SU-DHL-6 (cell line): Measurements from ENCODE around the gene KIF2C.

Experiments used
- H2AFZ ChIP-seq: fragments of 200-600 bp; sonication (generic); 2 replicates; pipeline ENCODE4 v1.6.1; 2014; ENCODE audit warnings: low read depth, mild to moderate bottlenecking, moderate library complexity, mixed read lengths, antibody characterized with exemption, low read length; ENCODE audit not compliant: severe bottlenecking
- H3F3A ChIP-seq: fragments of 200-600 bp; shearing (Covaris generic); 2 replicates; pipeline ENCODE4 v1.6.0; 2016; ENCODE audit warnings: antibody characterized with exemption, mild to moderate bottlenecking; ENCODE audit not compliant: insufficient read depth
- H3K27ac ChIP-seq: fragments of 200-600 bp; sonication (generic); 2 replicates; pipeline ENCODE4 v1.5.1; 2016; ENCODE audit warnings: low read depth, mild to moderate bottlenecking, low read length, moderate library complexity, mixed read lengths
- H3K27me3 ChIP-seq: fragments of 200-600 bp; sonication (generic), shearing (Covaris generic); 2 replicates; pipeline ENCODE4 v1.6.0; 2014; ENCODE audit warnings: mild to moderate bottlenecking, low read length
- H3K36me3 ChIP-seq: fragments of 200-600 bp; sonication (generic); 2 replicates; pipeline ENCODE4 v1.6.1; 2014; ENCODE audit warnings: mild to moderate bottlenecking, low read length, mixed read lengths
- H3K4me2 ChIP-seq: fragments of 300-600, 200-600 bp; shearing (Covaris generic), sonication (generic); 2 replicates; pipeline ENCODE4 v1.6.0; 2014; ENCODE audit warnings: low read length, low read depth, mild to moderate bottlenecking; ENCODE audit not compliant: poor library complexity, severe bottlenecking
- H3K4me3 ChIP-seq: fragments of 200-600 bp; sonication (generic); 2 replicates; pipeline ENCODE4 v1.5.1; 2014; ENCODE audit warnings: antibody characterized with exemption, low read length, mild to moderate bottlenecking, mixed read lengths; ENCODE audit not compliant: insufficient read depth, poor library complexity, severe bottlenecking
- H3K79me2 ChIP-seq: fragments of 200-600 bp; sonication (generic); 2 replicates; pipeline ENCODE4 v1.6.1; 2014; ENCODE audit warnings: mild to moderate bottlenecking, low read length, moderate library complexity; ENCODE audit not compliant: insufficient read depth
- H3K9ac ChIP-seq: fragments of 200-600 bp; sonication (generic); 2 replicates; pipeline ENCODE4 v1.7.0; 2014; ENCODE audit warnings: mild to moderate bottlenecking, low read length
- H3K9me2 ChIP-seq: fragments of 200-600 bp; sonication (generic); replicated peaks from 2 replicates; pipeline ENCODE4 v1.6.1; 2014; ENCODE audit warnings: low read length; ENCODE audit not compliant: insufficient read depth
- H3K9me3 ChIP-seq: fragments of 200-600 bp; sonication (generic); 2 replicates; pipeline ENCODE4 v1.6.1; 2014; ENCODE audit warnings: low read length, mixed read lengths; ENCODE audit not compliant: insufficient read depth
- H4K20me1 ChIP-seq: fragments of 200-600 bp; sonication (generic); 2 replicates; pipeline ENCODE4 v1.6.1; 2014; ENCODE audit warnings: low read depth, mild to moderate bottlenecking, antibody characterized with exemption, low read length, moderate library complexity, mixed read lengths
- EZH2phosphoT487 ChIP-seq: fragments of 200-600 bp; sonication (generic), shearing (Covaris generic); conservative IDR thresholded peaks from 2 replicates; pipeline ENCODE4 v1.6.1; 2018; ENCODE audit warnings: mild to moderate bottlenecking, antibody characterized with exemption, low read length, moderate library complexity, mixed read lengths
- TF ChIP-seq, protein P1 (sequence below): fragments of 200-600 bp; sonication (generic); IDR thresholded peaks from one replicate; pipeline ENCODE4 v1.5.1; 2017; ENCODE audit warnings: antibody characterized with exemption, mild to moderate bottlenecking, low read length, moderate library complexity; ENCODE audit not compliant: insufficient read depth, poor library complexity, severe bottlenecking

Gene KIF2C

DNA sequence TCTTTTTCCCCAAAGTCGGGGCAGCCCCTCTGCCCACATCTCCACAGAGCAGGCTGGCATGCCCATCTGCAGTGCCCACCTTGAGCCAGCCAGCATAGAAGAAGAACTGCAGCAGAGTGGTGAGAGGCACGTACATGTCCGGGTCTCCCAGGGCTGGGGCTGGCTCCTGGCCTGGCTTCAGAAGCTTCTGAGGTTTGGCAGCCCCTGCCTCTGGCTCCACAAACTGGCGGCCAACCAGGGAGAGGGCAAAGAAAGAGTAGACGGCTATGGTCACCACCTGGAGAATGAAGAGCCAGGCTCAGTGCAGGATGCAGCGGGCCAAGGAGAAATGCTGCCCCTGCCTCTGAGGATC, 45.4 kb downstream of the KIF2C start:
- Histone ChIP-seq H3K9me3 (no peaks in the 10 kb centered on the region), H3K9ac (peak overlapping the region; percentile 50), H4K20me1 (no peaks in the 10 kb centered on the region), H3K4me2 (peak overlapping the region; percentile 64), H3K9me2 (no peaks in the 10 kb centered on the region), H3K36me3 (no peaks in the 10 kb centered on the region), H3F3A (peaks cover 58% of the 10 kb centered on the region), H3K27ac (0 out of 2 replicates have a peak overlapping the region, but pooled peaks have one; percentile 58), H3K4me3 (no peak overlapping the region), H2AFZ (no peak overlapping the region), H3K27me3 (no peaks in the 10 kb centered on the region), H3K79me2 (no peaks in the 10 kb centered on the region)
- TF ChIP-seq EZH2phosphoT487: no peak
- TF ChIP-seq, protein P1, sequence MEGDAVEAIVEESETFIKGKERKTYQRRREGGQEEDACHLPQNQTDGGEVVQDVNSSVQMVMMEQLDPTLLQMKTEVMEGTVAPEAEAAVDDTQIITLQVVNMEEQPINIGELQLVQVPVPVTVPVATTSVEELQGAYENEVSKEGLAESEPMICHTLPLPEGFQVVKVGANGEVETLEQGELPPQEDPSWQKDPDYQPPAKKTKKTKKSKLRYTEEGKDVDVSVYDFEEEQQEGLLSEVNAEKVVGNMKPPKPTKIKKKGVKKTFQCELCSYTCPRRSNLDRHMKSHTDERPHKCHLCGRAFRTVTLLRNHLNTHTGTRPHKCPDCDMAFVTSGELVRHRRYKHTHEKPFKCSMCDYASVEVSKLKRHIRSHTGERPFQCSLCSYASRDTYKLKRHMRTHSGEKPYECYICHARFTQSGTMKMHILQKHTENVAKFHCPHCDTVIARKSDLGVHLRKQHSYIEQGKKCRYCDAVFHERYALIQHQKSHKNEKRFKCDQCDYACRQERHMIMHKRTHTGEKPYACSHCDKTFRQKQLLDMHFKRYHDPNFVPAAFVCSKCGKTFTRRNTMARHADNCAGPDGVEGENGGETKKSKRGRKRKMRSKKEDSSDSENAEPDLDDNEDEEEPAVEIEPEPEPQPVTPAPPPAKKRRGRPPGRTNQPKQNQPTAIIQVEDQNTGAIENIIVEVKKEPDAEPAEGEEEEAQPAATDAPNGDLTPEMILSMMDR: peak; percentile 10

DNA sequence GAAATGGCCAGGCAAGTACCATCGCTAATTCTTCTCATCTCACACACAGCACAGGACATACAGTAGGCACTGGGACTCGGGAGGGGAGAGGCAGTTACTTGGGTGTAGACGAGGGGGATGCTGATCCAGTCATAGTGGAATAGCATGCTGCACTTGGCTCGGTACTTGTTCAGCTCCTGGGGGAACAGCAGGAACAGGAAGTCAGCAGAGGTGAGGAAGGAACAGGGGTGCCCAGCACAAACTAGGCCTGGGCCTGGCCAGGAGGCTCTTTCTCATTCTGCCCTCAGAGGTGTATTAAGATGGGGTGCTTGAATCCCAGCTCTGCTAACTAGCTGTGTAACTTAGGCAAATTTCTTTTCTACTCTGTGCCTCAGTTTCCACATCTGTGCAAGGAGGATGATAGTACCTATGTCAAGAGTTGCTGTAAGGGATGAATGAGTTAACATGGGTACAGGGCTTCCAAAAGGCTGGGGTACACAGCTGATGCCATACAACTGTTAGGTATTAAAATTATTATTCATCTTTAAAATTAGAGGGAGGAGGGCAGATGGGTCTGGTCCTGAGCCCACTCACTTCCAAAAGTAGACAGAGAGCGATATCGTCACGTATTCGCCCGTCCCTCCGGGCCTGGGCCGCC, 46.0 kb downstream of the KIF2C start:
- H4K20me1 ChIP-seq: no peaks in the 10 kb centered on the region
- no peaks in the 10 kb centered on the region for H3K27me3 ChIP-seq
- H3F3A ChIP-seq: peaks cover 58% of the 10 kb centered on the region
- H3K9ac ChIP-seq: peak overlapping the region; percentile 50
- peak overlapping the region; percentile 45 for H3K4me3 ChIP-seq
- peak overlapping the region; percentile 87 for H2AFZ ChIP-seq
- no peaks in the 10 kb centered on the region for H3K9me2 ChIP-seq
- TF ChIP-seq, protein P1: no peak
- TF ChIP-seq EZH2phosphoT487: no peak
- no peaks in the 10 kb centered on the region for H3K9me3 ChIP-seq
- H3K27ac ChIP-seq: no peak overlapping the region
- H3K36me3 ChIP-seq: no peaks in the 10 kb centered on the region
- H3K4me2 ChIP-seq: peak overlapping the region; percentile 64
- no peaks in the 10 kb centered on the region for H3K79me2 ChIP-seq

DNA sequence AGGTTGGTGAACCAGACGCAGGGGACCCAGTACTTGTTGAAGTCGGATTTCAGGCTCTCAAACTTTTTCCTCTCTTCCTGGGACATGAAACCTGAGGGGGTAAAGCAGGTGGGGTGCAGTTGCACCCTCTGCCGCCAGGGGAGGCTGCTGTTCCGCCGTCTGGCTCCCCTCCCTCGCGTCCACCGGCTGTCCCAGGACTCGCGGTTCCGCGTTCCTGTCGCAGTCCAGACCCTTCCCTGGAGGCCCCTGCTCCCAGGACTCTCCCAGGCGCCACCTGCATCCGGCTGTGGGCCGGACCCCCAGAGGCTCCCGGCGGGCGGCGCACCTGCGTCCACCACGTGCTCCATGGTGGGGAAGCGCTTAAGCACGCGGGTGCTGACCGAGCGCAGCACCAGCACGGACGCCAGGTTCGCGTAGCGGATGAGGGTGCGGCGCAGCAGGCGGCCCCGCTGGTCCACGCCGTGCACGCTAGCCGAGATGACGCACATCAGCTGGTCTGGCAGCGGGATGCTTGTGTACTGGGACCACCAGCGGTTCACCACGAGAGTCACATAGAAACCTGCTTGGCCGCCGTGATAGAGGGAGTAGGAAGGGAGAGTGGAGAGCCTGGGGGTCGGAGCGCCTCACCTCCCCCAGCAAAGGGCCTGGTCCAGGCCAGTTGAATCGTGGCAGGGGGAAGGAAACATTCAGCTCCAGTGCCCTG, 46.7 kb downstream of the KIF2C start:
- Histone ChIP-seq H3K36me3 (no peaks in the 10 kb centered on the region), H3K9me3 (no peaks in the 10 kb centered on the region), H4K20me1 (no peaks in the 10 kb centered on the region), H2AFZ (peak overlapping the region; percentile 87), H3K9me2 (no peaks in the 10 kb centered on the region), H3K4me2 (peak overlapping the region; percentile 64), H3K9ac (peak overlapping the region; percentile 50), H3F3A (peaks cover 52% of the 10 kb centered on the region), H3K4me3 (peak overlapping the region; percentile 45), H3K79me2 (no peaks in the 10 kb centered on the region), H3K27me3 (no peaks in the 10 kb centered on the region), H3K27ac (no peak overlapping the region)
- no peak for TF ChIP-seq EZH2phosphoT487
- TF ChIP-seq, protein P1: peak; percentile 95
